Esophagus muscularis mucosa (tissue), 4 donors: ENCODE results near the gene TMF1. TPM values are rescaled to one million over a fixed set of nuclear protein-coding genes. Genes with fewer than 3 reads are reported as not detected.

ENCODE experiments used
- DNase-seq: peaks from one replicate; pipeline ENCODE4 v3.0.0-alpha.2; 2017; ENCODE audit errors: extremely low spot score
- H3K27ac ChIP-seq, 4 donors: fragments of 200-600 bp; sonication (generic); replicated peaks in 1 of 4; 1 replicate in 3 of 4; 2 replicates in 1 of 4; pipeline ENCODE4 v1.5.1; 2016 to 2019; ENCODE audit warnings: mild to moderate bottlenecking in 1 of 4
- H3K27me3 ChIP-seq, 4 donors: fragments of 200-600 bp; sonication (generic); one replicate each; pipeline versions ENCODE4 v1.5.1 to v1.6.0; 2016 to 2019
- H3K36me3 ChIP-seq, 4 donors: fragments of 200-600 bp; sonication (generic); one replicate each; pipeline ENCODE4 v1.5.1; 2016 to 2019
- H3K4me1 ChIP-seq, 4 donors: fragments of 200-600 bp; sonication (generic); one replicate each; pipeline ENCODE4 v1.5.1; 2016 to 2019
- H3K4me3 ChIP-seq, 4 donors: fragments of 200-600 bp; sonication (generic); 1 replicate in 2 of 4; 2 replicates in 2 of 4; pipeline ENCODE4 v1.5.1; 2016 to 2019; ENCODE audit warnings: mild to moderate bottlenecking in 4 of 4, moderate library complexity in 1 of 4
- H3K9me3 ChIP-seq, 4 donors: fragments of 200-600 bp; sonication (generic); 1 replicate in 3 of 4; 2 replicates in 1 of 4; pipeline ENCODE4 v1.5.1; 2016 to 2019
- EP300 ChIP-seq: sonication (generic); formaldehyde crosslinking; IDR thresholded peaks from one replicate; pipeline ENCODE4 v1.6.1; 2017; ENCODE audit warnings: antibody characterized with exemption
- POLR2A ChIP-seq: fragments of 450-650 bp; IDR thresholded peaks from one replicate; pipeline ENCODE4 v1.6.1; 2017; ENCODE audit warnings: antibody characterized with exemption, moderate library complexity, mild to moderate bottlenecking, low read depth
- POLR2AphosphoS5 ChIP-seq, 2 donors: sonication (generic); formaldehyde crosslinking; IDR thresholded peaks; one replicate each; pipeline ENCODE4 v1.6.1; 2017; ENCODE audit warnings: antibody characterized with exemption in 2 of 2
- WGBS: methylation state at CpG from one replicate; pipeline ENCODE4 v1.1.5; 2018; 5-methylcytosine and 5-hydroxymethylcytosine counted together
- intact Hi-C: fragments of 100-400 bp; cut with DNase I; formaldehyde crosslinking; loops from one replicate; pipeline ENCODE4 v1.15.1; 2023
- total RNA-seq, 4 donors: library from RNA; depleted of rRNA; stranded (reverse); fragments of >200 nt; gene quantifications; one replicate each; pipeline versions ENCODE4 v1.1.0 to v1.2.1, GENCODE V29; 2016
- TF ChIP-seq, protein P1 (sequence below), 3 experiments: fragments of 200-600 bp in 2 of 3; fragments of 450-650 bp in 1 of 3; sonication (generic) in 2 of 3; IDR thresholded peaks; one replicate each; pipeline ENCODE4 v1.5.1; 2017 to 2019; ENCODE audit warnings: antibody characterized with exemption in 3 of 3, mild to moderate bottlenecking in 2 of 3, moderate library complexity in 1 of 3

TMF1 gene
- total RNA-seq, 4 donors from 2014 or later: 23.0 to 35.8 (median 33.9) TPM

- Histone ChIP-seq H3K36me3 (peaks cover 49 to 96% (median 79%) of the 10 kb centered on the region in 4 donors), H3K27me3 (no peaks in the 10 kb centered on the region), H3K9me3 (no peaks in the 10 kb centered on the region), H3K27ac (no peak overlapping the region), H3K4me3 (no peak overlapping the region), H3K4me1 (peaks cover 6 to 20% (median 12%) of the 10 kb centered on the region in 4 donors)
- 79% methylated on average over 8 of the region's 8 CpGs for WGBS
- TF ChIP-seq EP300 (no peak), POLR2AphosphoS5 (IDR thresholded peaks at IDR 0.05) (no peak), POLR2A (no peak)
- TF ChIP-seq, protein P1, sequence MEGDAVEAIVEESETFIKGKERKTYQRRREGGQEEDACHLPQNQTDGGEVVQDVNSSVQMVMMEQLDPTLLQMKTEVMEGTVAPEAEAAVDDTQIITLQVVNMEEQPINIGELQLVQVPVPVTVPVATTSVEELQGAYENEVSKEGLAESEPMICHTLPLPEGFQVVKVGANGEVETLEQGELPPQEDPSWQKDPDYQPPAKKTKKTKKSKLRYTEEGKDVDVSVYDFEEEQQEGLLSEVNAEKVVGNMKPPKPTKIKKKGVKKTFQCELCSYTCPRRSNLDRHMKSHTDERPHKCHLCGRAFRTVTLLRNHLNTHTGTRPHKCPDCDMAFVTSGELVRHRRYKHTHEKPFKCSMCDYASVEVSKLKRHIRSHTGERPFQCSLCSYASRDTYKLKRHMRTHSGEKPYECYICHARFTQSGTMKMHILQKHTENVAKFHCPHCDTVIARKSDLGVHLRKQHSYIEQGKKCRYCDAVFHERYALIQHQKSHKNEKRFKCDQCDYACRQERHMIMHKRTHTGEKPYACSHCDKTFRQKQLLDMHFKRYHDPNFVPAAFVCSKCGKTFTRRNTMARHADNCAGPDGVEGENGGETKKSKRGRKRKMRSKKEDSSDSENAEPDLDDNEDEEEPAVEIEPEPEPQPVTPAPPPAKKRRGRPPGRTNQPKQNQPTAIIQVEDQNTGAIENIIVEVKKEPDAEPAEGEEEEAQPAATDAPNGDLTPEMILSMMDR (IDR thresholded peaks at IDR 0.05): no peak
- intact Hi-C loops: no loop called here
- DNase-seq: peak; percentile 77
These were observed 55.7 kb downstream of the TMF1 start for GRCh38 chr3:68996356-68996995.

- no peak overlapping the region for H3K4me3 ChIP-seq
- no peaks in the 10 kb centered on the region for H3K9me3 ChIP-seq
- no peak overlapping the region for H3K27ac ChIP-seq
These were observed 63.4 kb downstream of the TMF1 start for GRCh38 chr3:68988740-68989139.

GRCh38 chr3:68987322-68987721 lies 64.8 kb downstream of the TMF1 start:
- intact Hi-C loops: no loop called here
- no peaks in the 10 kb centered on the region for H3K9me3 ChIP-seq
- TF ChIP-seq POLR2AphosphoS5 (IDR thresholded peaks at IDR 0.05) (no peak), EP300 (no peak), POLR2A (no peak)
- TF ChIP-seq, protein P1 (IDR thresholded peaks at IDR 0.05): no peak
- no peak overlapping the region for H3K27ac ChIP-seq
- no peak overlapping the region for H3K4me3 ChIP-seq
- WGBS: 81% methylated on average over 6 of the region's 6 CpGs
- H3K4me1 ChIP-seq: no peaks in the 10 kb centered on the region
- no peaks in the 10 kb centered on the region for H3K27me3 ChIP-seq
- no peak for DNase-seq
- H3K36me3 ChIP-seq: peaks cover 49 to 92% (median 67%) of the 10 kb centered on the region in 4 donors

More at GRCh38 chr3:68988740-68989139, 63.4 kb downstream of the TMF1 start:
- no peaks in the 10 kb centered on the region for H3K4me1 ChIP-seq
- no peak for DNase-seq
- WGBS: 46% methylated on average over 4 of the region's 4 CpGs
- intact Hi-C loops: no loop called here
- no peak for TF ChIP-seq POLR2AphosphoS5 (IDR thresholded peaks at IDR 0.05)
- TF ChIP-seq POLR2A: no peak
- no peak for TF ChIP-seq EP300
- TF ChIP-seq, protein P1 (IDR thresholded peaks at IDR 0.05): no peak
- H3K27me3 ChIP-seq: no peaks in the 10 kb centered on the region
- H3K36me3 ChIP-seq: peaks cover 47 to 92% (median 69%) of the 10 kb centered on the region in 4 donors

GRCh38 chr3:68986496-68987208 lies 65.5 kb downstream of the TMF1 start:
- intact Hi-C loops: no loop called here
- H3K36me3 ChIP-seq: peaks cover 55 to 92% (median 73%) of the 10 kb centered on the region in 4 donors
- no peak for TF ChIP-seq POLR2AphosphoS5 (IDR thresholded peaks at IDR 0.05)
- DNase-seq: peak; percentile 10
- 95% methylated on average over 6 of the region's 6 CpGs for WGBS
- no peaks in the 10 kb centered on the region for H3K9me3 ChIP-seq
- no peak overlapping the region for H3K27ac ChIP-seq
- H3K4me1 ChIP-seq: no peaks in the 10 kb centered on the region
- no peak overlapping the region for H3K4me3 ChIP-seq
- H3K27me3 ChIP-seq: no peaks in the 10 kb centered on the region

DNA sequence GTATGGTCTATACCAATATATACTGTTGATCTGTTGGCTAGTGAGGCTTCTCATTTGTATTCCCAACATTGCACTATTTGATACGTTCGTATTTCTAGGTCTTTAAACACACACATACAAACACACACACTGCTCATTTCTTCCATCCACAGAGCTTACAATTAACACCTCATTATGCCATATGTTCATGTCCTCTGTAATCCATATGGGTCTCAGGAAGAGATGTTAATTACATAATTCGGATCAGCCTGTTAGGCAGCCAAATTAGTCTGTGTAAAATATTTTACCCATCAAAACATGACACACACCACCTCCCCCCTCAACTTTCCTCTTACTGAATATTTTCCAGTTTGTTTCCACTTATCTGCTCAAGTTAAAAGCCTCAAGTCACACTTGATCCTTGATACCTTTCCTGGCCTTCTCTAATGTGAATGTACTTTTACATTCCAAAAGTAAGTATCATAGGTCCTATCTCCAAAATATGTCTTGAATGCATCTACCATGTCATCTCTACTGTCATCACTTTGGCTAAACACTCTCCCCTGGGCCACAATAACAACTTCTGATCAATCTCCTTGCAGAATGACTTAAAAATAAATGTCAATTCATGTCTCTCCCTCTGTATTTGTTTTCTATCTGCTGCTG lies 66.9 kb downstream of the TMF1 start:
- Histone ChIP-seq H3K27me3 (no peaks in the 10 kb centered on the region), H3K36me3 (peaks cover 69 to 96% (median 84%) of the 10 kb centered on the region in 4 donors), H3K4me3 (no peak overlapping the region), H3K9me3 (no peaks in the 10 kb centered on the region), H3K4me1 (no peaks in the 10 kb centered on the region), H3K27ac (no peak overlapping the region)
- TF ChIP-seq, protein P1 (IDR thresholded peaks at IDR 0.05): no peak
- TF ChIP-seq EP300 (no peak), POLR2A (no peak), POLR2AphosphoS5 (IDR thresholded peaks at IDR 0.05) (no peak)
- intact Hi-C loops: no loop called here
- DNase-seq: peak; percentile 7
- 89% methylated on average over 2 of the region's 3 CpGs for WGBS
